A673 (cell line): ENCODE measurements around the gene IL24. TPM values are rescaled to one million over a fixed set of nuclear protein-coding genes. Genes with fewer than 3 reads are reported as not detected.

ENCODE experiments used
- BruUV-seq: library from RNA; stranded (reverse); fragments of 400-500 nt; replicated peaks from 2 replicates; lab custom pipeline; 2021; lab: Mats Ljungman, UMichigan
- CTCF ChIA-PET: fragments of 300-600 bp; sonication (Branson Sonifier 250); formaldehyde crosslinking; loops from one replicate; lab custom pipeline; 2022; ENCODE audit warnings: antibody characterized with exemption; lab: Charles Lee
- POLR2A ChIA-PET: fragments of 300-600 bp; sonication (Branson Sonifier 250); formaldehyde crosslinking; loops from one replicate; lab custom pipeline; 2022; ENCODE audit warnings: antibody characterized with exemption; ENCODE audit not compliant: low non-redundant PET; lab: Charles Lee
- DNase-seq: peaks from one replicate; pipeline ENCODE4 v3.0.0-alpha.2; 2015; ENCODE audit warnings: low spot score
- H3K27ac ChIP-seq: fragments of 200-600 bp; sonication (generic); 2 replicates; pipeline ENCODE4 v1.5.1; 2016; ENCODE audit warnings: mixed run types, low read depth, mild to moderate bottlenecking, mixed read lengths, antibody characterized with exemption, low read length; ENCODE audit not compliant: poor library complexity, severe bottlenecking
- H3K27me3 ChIP-seq: fragments of 200-600 bp; sonication (generic); replicated peaks from 2 replicates; pipeline ENCODE4 v1.6.1; 2017; ENCODE audit warnings: mixed run types, low read depth, mild to moderate bottlenecking, mixed read lengths, antibody characterized with exemption, low read length; ENCODE audit not compliant: insufficient read depth, poor library complexity
- H3K36me3 ChIP-seq: fragments of 200-600 bp; sonication (generic); 2 replicates; pipeline ENCODE4 v1.6.1; 2016; ENCODE audit warnings: mixed run types, mild to moderate bottlenecking, mixed read lengths, antibody characterized with exemption, low read length; ENCODE audit not compliant: insufficient read depth, poor library complexity, severe bottlenecking
- H3K4me1 ChIP-seq: fragments of 200-600 bp; sonication (generic); 2 replicates; pipeline ENCODE4 v1.6.1; 2017; ENCODE audit warnings: mixed run types, mild to moderate bottlenecking, mixed read lengths, antibody characterized with exemption, low read length; ENCODE audit not compliant: insufficient read depth, poor library complexity, severe bottlenecking
- H3K4me3 ChIP-seq: fragments of 200-600 bp; sonication (generic); 2 replicates; pipeline ENCODE4 v1.5.1; 2016; ENCODE audit warnings: low read depth, mixed run types, mild to moderate bottlenecking, mixed read lengths, low read length; ENCODE audit not compliant: poor library complexity, severe bottlenecking
- H3K9me3 ChIP-seq: fragments of 200-600 bp; sonication (generic); 2 replicates; pipeline ENCODE4 v1.6.1; 2016; ENCODE audit warnings: mixed run types, low read depth, mild to moderate bottlenecking, mixed read lengths, antibody characterized with exemption, low read length; ENCODE audit not compliant: poor library complexity, severe bottlenecking
- CTCF ChIP-seq: fragments of 300-800, 200-600 bp; sonication (generic); conservative IDR thresholded peaks from 2 replicates; pipeline ENCODE4 v1.5.1; 2017; ENCODE audit warnings: low read depth, mild to moderate bottlenecking, antibody characterized with exemption, low read length, moderate library complexity, mixed read lengths
- EZH2 ChIP-seq: fragments of 200-600 bp; sonication (generic); IDR thresholded peaks from 2 replicates; pipeline ENCODE4 v1.6.1; 2017; ENCODE audit warnings: borderline replicate concordance, low read depth, mild to moderate bottlenecking, mixed read lengths, antibody characterized with exemption, low read length; ENCODE audit not compliant: poor library complexity, severe bottlenecking
- intact Hi-C: fragments of 100-400 bp; cut with micrococcal nuclease; formaldehyde crosslinking; loops from one replicate; pipeline ENCODE4 v1.10.0; 2022; ENCODE audit not compliant: unreplicated experiment
- total RNA-seq: library from RNA; stranded (reverse); gene quantifications from 2 replicates; pipeline ENCODE4 v1.2.3, GENCODE V29; 2021

Gene IL24
- total RNA-seq, 1 experiment from 2014 or later = not detected

- TF ChIP-seq EZH2 (no peak), CTCF (no peak)
- DNase-seq = no peak
- Histone ChIP-seq H3K27ac (no peak overlapping the region), H3K4me1 (no peaks in the 10 kb centered on the region), H3K9me3 (no peaks in the 10 kb centered on the region), H3K4me3 (no peak overlapping the region), H3K27me3 (peaks cover 4% of the 10 kb centered on the region), H3K36me3 (no peaks in the 10 kb centered on the region)
- intact Hi-C loops = no loop called here
- CTCF ChIA-PET = no interaction called here
- POLR2A ChIA-PET = no interaction called here
- no TSS peak for BruUV-seq
Measured at GRCh38 chr1:206953126-206953525, 55.9 kb downstream of the IL24 start.

GRCh38 chr1:206953626-206954025 lies 56.4 kb downstream of the IL24 start:
- DNase-seq = no peak
- H3K4me1 ChIP-seq = no peaks in the 10 kb centered on the region
- CTCF ChIA-PET = no interaction called here
- no peaks in the 10 kb centered on the region for H3K36me3 ChIP-seq
- intact Hi-C loops = no loop called here
- BruUV-seq = no TSS peak
- POLR2A ChIA-PET = no interaction called here
- TF ChIP-seq EZH2 = no peak
- TF ChIP-seq CTCF = no peak
- H3K27me3 ChIP-seq = peaks cover 6% of the 10 kb centered on the region
- no peak overlapping the region for H3K27ac ChIP-seq
- no peaks in the 10 kb centered on the region for H3K9me3 ChIP-seq
- H3K4me3 ChIP-seq = no peak overlapping the region

Other genes with a start within 250 kb of the IL24 start
- gene MAPKAPK2, start 212.5 kb upstream of the IL24 start, total RNA-seq = 39.2 and 41.9 TPM in 2 replicates
- gene IL19, start 126.7 kb upstream of the IL24 start, total RNA-seq = not detected in 2 replicates
- gene IL10, start 124.9 kb upstream of the IL24 start, total RNA-seq = not detected in 2 replicates
- not detected in 2 replicates for gene IL20, start 31.8 kb upstream of the IL24 start, total RNA-seq
- gene FCMR, start 24.5 kb downstream of the IL24 start, total RNA-seq = not detected in 2 replicates
- not detected in 2 replicates for gene PIGR, start 49.0 kb downstream of the IL24 start, total RNA-seq
- gene FCAMR, start 73.0 kb downstream of the IL24 start, total RNA-seq = not detected in 2 replicates
- 0.09 and 0.13 TPM in 2 replicates for gene C1orf116, start 135.3 kb downstream of the IL24 start, total RNA-seq
- 12.0 and 12.6 TPM in 2 replicates for gene YOD1, start 153.8 kb downstream of the IL24 start, total RNA-seq
- gene PFKFB2, start 155.8 kb downstream of the IL24 start, total RNA-seq = 7.6 and 8.5 TPM in 2 replicates
- not detected in 2 replicates for gene C4BPB, start 191.4 kb downstream of the IL24 start, total RNA-seq
- gene C4BPA, start 206.8 kb downstream of the IL24 start, total RNA-seq = not detected in 2 replicates